ENCODE measurements around the gene TTLL9.
"Not testable (repeated sequence)": the region's sequence is repeated elsewhere in the genome, so short reads cannot be mapped to it uniquely, and the experiment has no call there.

Gene TTLL9

DNA sequence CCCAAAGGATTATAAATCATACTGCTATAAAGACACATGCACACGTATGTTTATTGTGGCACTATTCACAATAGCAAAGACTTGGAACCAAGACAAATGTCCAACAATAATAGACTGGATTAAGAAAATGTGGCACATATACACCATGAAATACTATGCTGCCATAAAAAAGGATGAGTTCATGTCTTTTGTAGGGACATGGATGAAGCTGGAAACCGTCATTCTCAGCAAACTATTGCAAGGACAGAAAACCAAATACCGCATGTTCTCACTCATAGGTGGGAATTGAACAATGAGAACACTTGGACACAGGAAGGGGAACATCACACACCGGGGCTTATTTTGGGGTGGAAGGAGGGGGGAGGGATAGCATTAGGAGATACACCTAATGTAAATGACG is 51.0 kb downstream of the TTLL9 start:
- not testable (repeated sequence) for DNase-seq

DNA sequence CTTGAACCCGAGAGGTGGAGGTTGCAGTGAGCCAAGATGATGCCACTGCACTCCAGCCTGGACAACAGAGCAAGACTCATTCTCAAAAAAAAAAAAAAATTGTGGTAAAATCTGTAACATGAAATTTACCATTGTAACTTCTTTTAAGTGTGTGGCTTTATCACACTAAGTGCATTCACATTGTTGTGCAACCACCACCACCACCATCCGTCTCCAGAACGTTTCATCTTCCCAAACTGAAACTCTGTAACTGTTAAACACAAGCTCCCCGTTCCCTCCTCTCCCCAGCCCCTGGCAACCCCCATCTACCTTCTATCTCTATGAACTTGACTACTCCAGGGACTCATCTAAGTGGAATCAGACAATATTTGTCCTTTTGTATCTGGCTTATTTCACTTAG is 51.7 kb downstream of the TTLL9 start:
- no peak for DNase-seq

DNA sequence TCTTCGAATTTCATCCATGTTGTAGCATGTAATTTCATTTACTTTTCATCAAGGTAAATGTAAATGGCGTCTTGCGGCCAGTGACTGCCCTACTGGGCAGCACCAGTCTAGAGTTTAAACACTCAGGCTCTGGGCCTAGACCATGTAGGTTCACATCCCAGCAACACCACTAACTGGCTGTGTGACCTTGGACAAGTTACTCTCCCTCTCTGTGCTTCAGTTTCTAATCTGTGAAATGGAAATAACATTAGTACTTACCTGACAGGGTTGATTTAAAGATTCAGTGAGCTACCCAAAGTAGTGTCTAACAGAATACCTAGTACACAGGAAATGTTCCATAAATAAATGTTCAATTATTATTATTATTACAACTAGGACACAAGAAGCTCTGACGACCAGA is 52.2 kb downstream of the TTLL9 start:
- no peak for DNase-seq

DNA sequence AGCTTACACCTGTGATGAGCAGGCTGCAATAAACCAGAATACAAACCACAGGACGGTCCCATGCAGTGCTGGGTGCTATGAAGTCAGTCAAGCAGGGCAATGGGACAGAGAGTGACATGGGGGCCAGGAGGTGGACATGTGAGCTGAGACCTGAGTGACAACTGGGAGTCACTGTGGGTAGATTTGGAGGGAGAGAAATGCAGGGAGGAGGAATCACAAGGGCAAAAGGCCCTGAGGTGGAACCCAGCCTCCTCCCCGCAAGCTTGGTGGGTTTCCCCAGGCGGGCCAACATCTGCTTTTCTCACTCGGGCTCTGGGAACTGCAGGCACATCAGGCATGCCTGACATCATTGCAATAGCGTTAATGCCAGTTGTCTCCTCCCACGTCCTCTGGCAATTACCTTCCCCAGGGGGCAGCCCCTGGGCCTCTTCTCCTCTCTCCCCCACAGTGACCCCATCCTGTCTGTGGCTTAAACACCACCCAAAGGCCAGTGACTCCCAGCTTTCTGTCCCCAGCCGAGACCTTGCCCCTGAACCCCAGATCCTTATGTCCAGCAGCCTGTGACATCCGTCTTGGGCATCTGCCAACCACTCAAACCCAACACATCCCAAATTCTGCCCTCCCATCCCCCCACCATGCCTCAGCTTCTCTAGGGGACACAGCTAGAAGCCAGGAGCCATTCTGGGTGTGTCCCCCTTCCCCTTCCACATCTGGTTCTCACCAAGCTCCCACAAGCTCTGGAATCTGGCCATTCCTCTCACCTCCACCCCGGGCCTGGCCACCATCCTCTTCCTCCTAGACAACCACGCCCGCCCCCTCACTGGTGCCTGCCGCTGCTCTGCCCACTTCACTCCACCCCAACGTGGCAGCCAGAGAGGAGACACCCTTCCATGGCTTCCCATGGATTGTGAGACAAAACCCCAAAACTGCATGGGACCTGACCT is 53.2 kb downstream of the TTLL9 start:
- no peak for DNase-seq

DNA sequence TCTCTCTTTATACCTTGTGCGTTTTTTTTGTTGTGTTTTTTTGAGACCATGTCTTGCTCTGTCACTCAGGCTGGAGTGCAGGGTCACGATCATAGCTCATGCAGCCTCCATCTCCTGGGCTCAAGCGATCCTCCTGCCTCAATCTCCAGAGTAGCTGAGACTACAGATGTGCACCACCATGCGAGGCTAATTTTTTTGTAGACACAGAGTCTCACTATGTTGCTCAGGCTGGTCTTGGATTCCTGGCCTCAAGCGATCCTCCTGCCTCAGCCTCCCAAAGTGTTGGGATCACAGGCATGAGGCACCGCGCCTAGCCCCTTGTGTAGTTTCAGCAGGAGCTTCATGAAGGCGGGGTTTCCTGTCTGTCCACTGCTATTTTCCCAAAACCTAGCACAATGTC is 54.1 kb downstream of the TTLL9 start:
- no peak for DNase-seq

DNA sequence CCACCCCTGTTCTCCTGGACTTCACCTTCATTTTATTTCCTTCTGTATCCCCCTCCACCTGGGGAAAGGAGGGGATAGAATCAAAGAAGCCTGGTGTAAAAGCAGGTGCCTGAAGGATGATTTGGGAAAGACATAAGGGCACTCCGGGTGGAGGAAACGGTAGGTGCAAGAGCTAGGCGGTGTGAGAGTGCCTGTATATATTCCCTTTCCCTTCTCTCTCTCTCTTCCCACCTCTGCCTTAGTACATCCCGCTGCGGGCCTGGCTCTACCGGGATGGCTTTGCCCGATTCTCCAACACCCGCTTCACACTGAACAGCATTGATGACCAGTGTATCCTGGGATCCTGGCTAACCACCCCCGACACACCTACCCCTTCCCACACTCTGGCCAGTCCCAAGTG is 55.2 kb downstream of the TTLL9 start:
- no peak for DNase-seq

DNA sequence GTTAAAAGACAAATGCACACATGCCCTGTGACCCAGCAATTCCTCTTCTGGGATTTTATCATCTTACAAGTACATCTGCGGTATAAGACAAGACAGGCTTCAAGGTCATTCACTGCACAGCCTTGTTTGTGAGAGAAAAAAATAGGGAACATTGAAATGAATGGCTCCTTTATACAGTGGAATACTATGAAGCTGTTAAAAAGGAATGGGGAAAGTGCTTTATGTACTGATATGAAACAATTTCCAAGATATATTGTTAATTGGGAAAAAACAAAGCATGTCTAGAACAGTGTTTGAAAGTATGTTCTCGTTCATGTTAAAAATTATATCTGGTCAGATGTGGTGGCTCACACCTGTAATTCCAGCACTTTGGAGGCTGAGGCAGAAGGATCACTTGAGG is 56.1 kb downstream of the TTLL9 start:
- DNase-seq = no peak

DNA sequence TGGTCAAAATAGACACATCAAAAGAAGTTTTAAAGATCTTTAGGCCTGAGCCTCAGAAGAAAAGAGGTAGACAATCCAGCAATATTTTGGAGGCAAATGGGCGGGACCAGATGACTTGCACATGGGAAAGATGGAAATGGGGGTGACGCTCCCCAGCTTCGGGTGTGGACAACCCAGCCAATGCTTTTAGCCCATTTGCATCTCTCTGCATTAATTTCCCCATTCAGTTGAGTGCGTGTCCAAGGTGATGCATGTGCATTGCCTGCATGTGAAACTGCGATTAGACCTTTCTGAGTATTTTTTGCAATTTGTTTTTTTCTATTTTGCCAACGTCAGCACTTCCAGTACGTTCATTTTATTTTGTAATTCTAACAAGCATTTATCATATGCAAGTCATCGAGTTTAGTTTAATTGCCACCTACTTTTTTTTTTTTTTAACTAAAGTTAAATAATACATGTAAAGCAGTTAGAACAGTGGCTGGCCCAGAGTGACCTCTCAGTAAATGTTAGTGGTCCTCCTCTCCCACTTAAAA is 57.3 kb downstream of the TTLL9 start:
- DNase-seq = no peak

DNA sequence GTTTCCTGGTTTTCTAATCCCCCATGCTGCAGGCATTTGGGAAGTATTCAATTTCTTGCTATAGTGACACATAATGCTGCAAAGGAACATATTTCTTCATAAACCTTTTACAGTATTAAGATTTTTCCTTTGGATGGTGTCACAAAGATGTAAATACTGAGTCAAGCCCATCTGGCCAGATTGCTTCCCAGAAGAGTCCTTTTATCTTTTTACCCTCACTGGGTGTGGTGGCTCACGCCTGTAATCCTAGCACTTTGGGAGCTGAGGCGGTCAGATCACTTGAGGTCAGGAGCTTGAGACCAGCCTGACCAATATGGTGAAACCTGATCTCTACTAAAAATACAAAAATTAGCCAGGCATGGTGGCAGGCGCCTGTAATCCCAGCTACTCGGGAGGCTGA is 59.2 kb downstream of the TTLL9 start:
- DNase-seq = not testable (repeated sequence)

DNA sequence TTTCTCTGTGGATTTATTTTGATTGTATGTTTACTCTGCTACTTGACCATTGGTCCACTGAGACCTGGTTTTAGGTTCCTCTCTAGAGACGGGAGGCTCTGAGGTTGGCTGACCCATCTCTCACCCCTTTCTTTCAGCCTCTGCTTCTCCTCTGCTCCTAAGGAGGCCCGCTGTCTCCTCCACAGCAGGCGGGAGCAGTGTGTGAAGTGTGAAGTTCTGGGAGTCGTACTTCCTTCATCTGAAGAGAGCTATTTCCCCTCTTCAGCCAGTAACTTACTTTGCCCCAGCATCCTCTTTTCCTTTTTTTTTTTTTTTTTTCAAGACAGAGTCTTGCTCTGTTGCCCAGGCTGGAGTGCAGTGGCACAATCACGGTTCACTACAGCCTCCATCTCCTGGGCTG is 60.3 kb downstream of the TTLL9 start:
- no peak for DNase-seq

DNA sequence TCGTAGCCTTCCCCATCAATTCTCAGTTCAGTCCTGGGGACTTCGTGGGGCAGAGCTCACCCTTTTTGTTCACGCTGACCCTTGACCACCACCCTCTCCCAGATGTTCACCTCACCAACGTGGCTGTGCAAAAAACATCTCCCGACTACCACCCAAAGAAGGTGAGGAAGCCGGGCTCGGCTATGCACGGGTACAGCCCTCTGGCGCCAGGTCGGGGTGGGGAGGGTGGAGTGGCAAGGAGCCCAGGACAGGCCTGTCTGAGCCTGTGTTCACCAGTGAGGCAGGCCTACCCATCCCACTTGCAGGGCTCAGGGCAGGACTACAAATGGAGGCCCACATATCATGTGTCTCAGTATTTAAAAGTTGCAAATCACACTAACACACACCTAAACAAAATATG is 63.3 kb downstream of the TTLL9 start:
- no peak for DNase-seq

DNA sequence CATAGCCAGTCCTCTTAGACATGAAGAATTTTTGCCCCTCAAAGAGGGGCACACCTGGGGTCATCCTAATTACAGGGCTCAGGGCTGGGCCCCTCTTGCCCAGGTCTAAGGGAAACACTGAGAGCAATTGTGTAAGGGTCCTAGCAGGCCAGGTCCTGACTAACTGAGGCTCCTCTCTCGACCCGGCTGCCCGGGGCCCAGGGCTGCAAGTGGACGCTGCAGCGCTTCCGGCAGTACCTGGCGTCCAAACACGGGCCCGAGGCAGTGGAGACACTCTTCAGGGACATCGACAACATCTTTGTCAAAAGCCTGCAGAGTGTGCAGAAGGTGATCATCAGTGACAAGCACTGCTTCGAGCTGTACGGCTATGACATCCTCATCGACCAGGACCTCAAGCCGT is 64.1 kb downstream of the TTLL9 start:
- DNase-seq = no peak

DNA sequence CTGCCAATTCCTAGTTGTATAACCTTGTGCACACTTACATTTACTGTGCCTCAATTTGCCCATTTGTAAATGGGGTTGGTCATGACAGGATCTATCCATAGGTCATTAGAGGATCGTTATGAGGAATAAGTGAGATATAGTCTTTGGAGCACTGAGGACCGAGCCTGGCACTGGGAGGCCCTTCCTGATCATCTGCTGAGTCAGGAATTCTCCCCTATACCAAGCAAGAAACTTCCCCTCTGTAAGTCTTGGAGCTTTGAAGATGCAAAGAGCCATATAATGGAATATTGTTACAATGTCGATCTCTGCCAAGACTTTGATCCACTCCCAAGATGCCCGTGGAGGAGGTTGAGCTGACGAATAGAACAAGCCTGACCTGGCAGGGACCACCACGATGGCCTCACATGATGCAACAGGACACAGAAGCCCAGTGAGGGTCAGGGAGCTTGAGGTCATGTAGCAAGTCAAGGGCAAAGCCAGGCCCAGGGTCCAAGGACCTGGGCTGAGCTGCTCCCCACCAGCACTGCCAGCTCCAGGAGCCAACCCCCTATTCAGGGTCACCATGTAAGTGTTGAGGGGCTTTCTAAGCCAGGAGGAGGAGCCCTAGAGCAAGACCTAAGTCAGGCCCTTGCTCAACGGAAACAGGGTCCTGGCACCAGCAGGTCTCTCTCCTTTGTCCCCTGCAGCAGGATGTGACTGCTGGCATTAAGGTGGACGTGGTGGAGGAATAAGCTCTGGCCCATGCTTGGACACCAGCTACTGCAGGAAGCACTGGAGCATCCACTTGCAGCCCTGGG is 64.7 kb downstream of the TTLL9 start:
- DNase-seq = no peak

DNA sequence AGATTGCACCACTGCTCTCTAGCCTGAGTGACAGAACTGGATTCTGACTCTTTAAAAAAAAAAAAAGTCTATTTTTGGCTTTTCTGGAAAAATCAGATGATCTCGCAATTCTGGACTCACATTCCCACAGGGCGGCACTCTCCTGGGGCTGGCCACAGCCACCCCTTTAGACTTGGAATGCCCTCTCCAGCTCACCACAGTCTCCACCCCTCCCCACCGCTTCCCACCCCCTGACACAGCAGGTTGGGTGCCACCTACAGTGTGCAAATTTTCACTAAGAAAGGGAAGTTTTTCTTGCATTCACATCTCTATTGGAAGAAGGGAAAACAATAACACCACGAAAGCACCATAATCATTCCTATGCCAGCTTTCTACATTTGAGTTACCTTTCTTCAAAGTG is 66.0 kb downstream of the TTLL9 start:
- DNase-seq = no peak

DNA sequence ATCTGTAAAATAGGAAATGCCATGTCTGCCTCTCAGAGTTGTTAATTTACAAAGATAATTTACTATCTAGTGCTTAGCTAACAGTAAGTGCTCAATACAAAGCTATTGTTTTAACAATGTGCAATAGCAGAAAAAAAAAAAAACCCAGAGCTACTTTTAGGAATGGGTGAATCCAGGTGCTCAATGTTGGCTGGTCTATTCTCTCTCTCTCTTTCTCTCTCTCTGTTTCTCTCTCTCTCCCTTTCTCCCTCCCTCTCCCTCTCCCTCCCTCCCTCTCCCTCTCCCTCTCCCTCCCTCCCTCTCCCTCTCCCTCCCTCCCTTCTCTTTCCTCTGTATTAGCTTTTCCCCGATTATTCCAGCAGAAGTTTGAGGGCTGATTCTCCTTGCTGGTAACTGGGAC is 67.4 kb downstream of the TTLL9 start:
- no peak for DNase-seq

DNA sequence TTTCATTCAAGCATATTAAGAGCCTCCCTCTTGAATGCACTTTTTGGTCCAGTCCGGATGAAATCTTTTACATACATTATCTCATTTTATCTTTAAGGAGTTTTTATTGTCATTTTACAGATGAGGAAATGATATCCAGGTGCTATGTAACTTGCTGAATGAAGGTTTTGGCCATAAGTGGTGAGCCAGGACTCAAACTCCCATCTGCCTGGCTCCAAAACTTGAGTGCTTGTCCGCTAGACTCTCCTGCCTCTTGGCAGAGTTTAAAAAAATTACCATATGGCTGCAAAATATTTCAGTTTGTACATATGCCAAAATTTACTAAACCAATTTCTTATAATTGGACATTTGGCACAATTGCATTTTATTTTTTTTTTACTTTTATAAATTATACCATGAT is 69.2 kb downstream of the TTLL9 start:
- no peak for DNase-seq

DNA sequence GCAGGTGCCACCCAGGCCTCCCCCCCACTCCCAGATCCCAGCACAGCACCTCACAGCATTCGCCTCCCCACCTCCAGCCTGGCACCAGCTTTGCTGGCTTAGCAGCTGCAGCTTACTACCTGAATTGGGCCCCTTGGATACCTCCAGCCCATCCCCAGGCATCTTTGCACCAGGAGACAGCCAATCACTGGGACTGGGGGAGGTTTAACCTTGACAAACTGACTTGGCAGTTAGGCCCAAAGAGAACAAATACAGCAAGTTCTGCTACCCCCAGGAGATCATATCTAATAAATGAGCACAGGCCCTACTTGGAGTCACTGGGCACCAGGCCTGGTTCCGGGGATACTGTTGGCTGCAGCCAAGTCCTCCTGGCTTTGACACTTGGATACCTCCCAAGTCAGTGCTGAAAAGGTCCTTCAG is 72.6 kb downstream of the TTLL9 start:
- no peak for DNase-seq

DNA sequence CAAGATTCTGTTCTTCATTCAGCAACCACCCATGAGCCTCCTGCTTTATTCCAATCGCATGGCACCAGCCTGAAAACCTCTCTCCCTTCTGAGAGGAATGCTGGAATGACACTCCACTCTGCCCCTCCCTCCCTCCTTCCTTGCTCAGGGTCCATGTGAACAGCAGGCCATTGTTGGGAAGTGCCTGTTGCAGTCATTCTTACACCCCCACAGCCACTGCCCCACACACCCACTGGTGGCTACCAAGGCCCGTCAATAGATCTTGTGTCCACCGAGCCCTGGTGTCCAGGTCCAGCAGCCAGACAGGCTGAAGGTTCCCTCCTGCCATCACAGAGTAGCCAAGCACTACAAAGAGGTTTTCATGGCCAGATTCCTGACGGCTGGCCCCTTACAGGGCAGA is 74.9 kb downstream of the TTLL9 start:
- DNase-seq = no peak

DNA sequence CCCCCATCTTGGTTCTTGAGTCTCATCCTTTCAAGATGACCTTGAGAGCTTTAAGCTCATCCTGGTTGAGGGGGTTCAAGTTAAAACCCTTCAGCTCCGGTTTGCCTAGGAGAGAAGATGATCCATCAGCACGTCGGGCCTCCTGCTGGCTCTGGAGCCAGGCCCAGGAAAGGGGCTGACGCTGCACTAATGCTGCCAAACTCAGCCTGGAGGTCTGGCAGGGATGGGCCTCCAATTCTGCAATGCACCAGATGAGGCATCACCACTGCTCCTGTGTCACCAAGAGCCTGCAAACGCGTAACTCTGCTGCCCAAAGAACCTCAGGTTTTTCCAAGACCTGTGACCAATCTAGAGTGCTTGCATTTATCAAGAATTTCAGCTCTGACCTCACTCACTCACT is 75.4 kb downstream of the TTLL9 start:
- no peak for DNase-seq

DNA sequence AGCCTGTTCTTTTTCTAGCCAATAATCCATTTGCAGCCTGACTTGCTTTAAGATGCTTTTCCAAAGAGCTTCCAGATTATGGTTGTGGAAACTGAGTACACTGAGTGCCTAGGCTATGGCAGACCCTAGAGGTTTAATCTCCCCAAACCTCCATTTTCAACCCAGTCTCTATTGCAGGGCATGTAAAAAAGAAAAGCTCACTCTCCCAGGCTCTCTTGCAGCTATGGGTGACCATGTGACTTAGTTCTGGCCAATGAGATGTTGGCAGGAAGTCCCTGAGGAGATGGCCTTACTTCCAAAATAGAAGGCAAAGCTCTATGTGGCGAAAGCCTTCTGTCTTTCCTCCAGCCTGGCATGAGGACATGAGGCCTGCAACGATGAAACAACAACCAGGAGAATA is 77.6 kb downstream of the TTLL9 start:
- DNase-seq = no peak

DNA sequence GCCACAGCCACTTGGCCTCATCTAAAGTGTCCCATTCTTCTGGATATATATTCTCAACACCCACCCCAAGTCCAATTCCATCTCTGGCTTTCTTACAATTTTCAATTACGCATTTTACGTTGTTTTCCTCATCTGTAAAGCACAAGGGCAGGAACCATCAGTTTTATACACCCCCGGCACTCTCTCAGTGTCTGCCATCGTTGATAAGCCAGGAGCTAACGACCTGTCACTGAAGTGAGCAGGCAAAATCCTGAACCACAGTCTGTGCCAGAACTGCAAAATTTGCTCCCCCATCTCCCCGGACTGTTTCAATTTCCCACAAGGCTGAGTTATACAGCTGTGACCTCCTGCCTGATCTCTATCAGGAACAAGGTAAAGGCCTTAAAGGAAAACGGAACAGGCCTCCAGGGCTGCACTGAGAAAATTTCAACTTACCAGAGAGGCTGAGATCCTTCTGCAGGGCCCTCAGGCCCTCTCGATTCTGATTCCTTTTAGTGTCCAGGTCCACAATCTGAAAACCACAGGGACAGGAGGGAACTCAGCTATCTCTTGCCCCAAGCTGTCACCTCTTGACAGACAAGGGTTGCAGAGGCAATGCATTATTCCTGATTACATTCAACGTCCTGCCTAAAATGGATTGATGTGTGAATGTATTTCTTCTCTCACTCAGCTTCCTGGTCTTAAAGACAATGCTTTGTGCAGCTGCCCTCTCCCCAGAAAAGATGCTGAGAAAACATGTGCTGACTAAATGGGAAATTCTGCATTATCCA is 79.6 kb downstream of the TTLL9 start:
- DNase-seq = no peak

DNA sequence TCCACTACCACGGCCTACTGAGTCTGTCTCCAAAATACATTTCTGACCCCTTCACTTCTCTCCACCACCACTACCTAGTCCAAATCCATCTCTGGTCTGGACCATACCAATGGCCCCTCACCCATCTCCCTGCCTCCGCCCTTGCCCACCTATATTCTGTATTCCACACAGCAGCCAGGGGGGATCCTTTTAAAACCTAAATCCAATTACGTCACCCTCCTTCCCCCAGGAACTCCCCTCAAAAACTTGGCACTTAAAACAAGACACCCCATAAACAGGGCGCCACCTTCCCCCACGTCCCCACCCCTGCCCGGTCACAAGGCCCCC is 80.7 kb downstream of the TTLL9 start:
- no peak for DNase-seq

Data from bone marrow (tissue), 2 donors.